ENCODE measurements around the gene SLC6A6. TPM values are rescaled to one million over a fixed set of nuclear protein-coding genes. Genes with fewer than 3 reads are reported as not detected.

Gene SLC6A6
- total and polyA plus RNA-seq, 4 donors = 0.92 to 7.2 (median 2.9) TPM

DNA sequence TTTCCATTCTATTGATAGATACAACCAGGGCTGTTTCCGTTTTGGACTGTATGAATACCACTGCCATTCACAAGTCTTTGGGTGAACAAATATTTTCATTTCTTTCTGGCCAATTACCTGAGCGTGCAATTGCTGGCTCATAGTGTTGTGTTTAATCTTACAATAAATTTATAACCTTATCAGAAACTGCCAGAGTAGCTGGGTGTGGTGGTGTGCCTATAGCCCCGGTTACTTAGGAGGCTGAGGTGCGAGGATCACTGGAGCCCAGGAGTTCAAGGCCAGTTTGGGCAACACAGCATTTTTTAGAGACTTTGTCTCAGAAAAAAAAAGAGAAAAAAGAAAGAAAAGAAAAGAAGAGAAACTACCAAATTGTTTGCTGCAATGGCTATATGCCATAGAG is 5.4 kb upstream of the SLC6A6 start:
- TF ChIP-seq YY1 (IDR thresholded peaks at IDR 0.05) (no peak), TAF1 (conservative IDR thresholded peaks at IDR 0.05) (no peak)
- TF ChIP-seq, protein P1, sequence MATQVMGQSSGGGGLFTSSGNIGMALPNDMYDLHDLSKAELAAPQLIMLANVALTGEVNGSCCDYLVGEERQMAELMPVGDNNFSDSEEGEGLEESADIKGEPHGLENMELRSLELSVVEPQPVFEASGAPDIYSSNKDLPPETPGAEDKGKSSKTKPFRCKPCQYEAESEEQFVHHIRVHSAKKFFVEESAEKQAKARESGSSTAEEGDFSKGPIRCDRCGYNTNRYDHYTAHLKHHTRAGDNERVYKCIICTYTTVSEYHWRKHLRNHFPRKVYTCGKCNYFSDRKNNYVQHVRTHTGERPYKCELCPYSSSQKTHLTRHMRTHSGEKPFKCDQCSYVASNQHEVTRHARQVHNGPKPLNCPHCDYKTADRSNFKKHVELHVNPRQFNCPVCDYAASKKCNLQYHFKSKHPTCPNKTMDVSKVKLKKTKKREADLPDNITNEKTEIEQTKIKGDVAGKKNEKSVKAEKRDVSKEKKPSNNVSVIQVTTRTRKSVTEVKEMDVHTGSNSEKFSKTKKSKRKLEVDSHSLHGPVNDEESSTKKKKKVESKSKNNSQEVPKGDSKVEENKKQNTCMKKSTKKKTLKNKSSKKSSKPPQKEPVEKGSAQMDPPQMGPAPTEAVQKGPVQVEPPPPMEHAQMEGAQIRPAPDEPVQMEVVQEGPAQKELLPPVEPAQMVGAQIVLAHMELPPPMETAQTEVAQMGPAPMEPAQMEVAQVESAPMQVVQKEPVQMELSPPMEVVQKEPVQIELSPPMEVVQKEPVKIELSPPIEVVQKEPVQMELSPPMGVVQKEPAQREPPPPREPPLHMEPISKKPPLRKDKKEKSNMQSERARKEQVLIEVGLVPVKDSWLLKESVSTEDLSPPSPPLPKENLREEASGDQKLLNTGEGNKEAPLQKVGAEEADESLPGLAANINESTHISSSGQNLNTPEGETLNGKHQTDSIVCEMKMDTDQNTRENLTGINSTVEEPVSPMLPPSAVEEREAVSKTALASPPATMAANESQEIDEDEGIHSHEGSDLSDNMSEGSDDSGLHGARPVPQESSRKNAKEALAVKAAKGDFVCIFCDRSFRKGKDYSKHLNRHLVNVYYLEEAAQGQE (IDR thresholded peaks at IDR 0.05) = no peak
- Histone ChIP-seq H3K9me3 (ENCODE audit: control insufficient read depth in 4 of 4, low read length in 3 of 4) (no peaks in the 10 kb centered on the region), H3K4me3 (ENCODE audit: low read depth in 1 of 3, low read length in 3 of 3) (no peak overlapping the region), H3K36me3 (ENCODE audit: control insufficient read depth in 4 of 4, insufficient read depth in 3 of 4, low read depth in 1 of 4, low read length in 3 of 4) (no peaks in the 10 kb centered on the region), H3K27me3 (ENCODE audit: control insufficient read depth in 4 of 4, insufficient read depth in 4 of 4, low read length in 3 of 4) (peaks cover 0 to 9% (median 0%) of the 10 kb centered on the region in 4 donors), H3K4me1 (ENCODE audit: control insufficient read depth in 4 of 4, insufficient read depth in 4 of 4, low read length in 3 of 4) (peaks cover 0 to 10% (median 1%) of the 10 kb centered on the region in 4 donors), H3K27ac (ENCODE audit: low read depth in 1 of 2, low read length in 2 of 2) (no peak overlapping the region), H3K9ac (ENCODE audit: low read depth in 1 of 2, low read length in 2 of 2) (no peak overlapping the region)
- 83% methylated on average over 4 of the region's 4 CpGs for WGBS
- no peak for DNase-seq (ENCODE audit: low spot score)

DNA sequence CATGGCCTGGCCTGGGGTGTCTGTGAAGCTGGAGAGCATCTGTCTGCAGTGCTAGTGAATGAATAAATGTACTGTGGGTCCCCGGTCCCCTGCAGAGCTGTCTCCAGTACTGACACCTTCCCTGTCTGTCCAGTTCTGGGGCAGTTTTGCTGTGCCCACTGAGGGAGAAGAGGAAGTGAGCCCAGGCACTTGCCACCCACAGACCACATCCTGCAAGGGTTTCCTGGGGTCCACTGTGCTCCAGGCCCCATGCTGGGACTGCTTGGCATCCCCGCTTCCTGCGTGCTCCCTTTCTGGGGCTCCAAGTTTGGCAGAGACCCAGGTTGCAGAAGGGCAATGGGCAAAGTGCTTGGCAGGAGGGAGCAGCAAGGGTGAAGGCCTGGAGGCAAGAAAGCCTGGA is 4.9 kb upstream of the SLC6A6 start:
- H3K27me3 ChIP-seq (ENCODE audit: control insufficient read depth in 4 of 4, insufficient read depth in 4 of 4, low read length in 3 of 4) = peaks cover 0 to 9% (median 0%) of the 10 kb centered on the region in 4 donors
- no peaks in the 10 kb centered on the region for H3K36me3 ChIP-seq (ENCODE audit: control insufficient read depth in 4 of 4, insufficient read depth in 3 of 4, low read depth in 1 of 4, low read length in 3 of 4)
- 83% methylated on average over 3 of the region's 3 CpGs for WGBS
- H3K4me1 ChIP-seq (ENCODE audit: control insufficient read depth in 4 of 4, insufficient read depth in 4 of 4, low read length in 3 of 4) = peaks cover 0 to 15% (median 3%) of the 10 kb centered on the region in 4 donors
- no peaks in the 10 kb centered on the region for H3K9me3 ChIP-seq (ENCODE audit: control insufficient read depth in 4 of 4, low read length in 3 of 4)
- H3K27ac ChIP-seq (ENCODE audit: low read depth in 1 of 2, low read length in 2 of 2) = no peak overlapping the region
- H3K4me3 ChIP-seq (ENCODE audit: low read depth in 1 of 3, low read length in 3 of 3) = no peak overlapping the region
- DNase-seq (ENCODE audit: low spot score) = no peak
- TF ChIP-seq, protein P1 (IDR thresholded peaks at IDR 0.05) = no peak
- no peak for TF ChIP-seq YY1 (IDR thresholded peaks at IDR 0.05)
- TF ChIP-seq, protein P2, sequence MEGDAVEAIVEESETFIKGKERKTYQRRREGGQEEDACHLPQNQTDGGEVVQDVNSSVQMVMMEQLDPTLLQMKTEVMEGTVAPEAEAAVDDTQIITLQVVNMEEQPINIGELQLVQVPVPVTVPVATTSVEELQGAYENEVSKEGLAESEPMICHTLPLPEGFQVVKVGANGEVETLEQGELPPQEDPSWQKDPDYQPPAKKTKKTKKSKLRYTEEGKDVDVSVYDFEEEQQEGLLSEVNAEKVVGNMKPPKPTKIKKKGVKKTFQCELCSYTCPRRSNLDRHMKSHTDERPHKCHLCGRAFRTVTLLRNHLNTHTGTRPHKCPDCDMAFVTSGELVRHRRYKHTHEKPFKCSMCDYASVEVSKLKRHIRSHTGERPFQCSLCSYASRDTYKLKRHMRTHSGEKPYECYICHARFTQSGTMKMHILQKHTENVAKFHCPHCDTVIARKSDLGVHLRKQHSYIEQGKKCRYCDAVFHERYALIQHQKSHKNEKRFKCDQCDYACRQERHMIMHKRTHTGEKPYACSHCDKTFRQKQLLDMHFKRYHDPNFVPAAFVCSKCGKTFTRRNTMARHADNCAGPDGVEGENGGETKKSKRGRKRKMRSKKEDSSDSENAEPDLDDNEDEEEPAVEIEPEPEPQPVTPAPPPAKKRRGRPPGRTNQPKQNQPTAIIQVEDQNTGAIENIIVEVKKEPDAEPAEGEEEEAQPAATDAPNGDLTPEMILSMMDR (IDR thresholded peaks at IDR 0.05; ENCODE audit: low read depth, low read length, missing input control) = no peak
- no peak for TF ChIP-seq SP1 (IDR thresholded peaks at IDR 0.05)
- TF ChIP-seq GABPA (IDR thresholded peaks at IDR 0.05 in 1 of 2, conservative IDR thresholded peaks at IDR 0.05 in 1 of 2) = no peak
- no peak overlapping the region for H3K9ac ChIP-seq (ENCODE audit: low read depth in 1 of 2, low read length in 2 of 2)

All from liver (tissue), 9 donors.